Left hindlimb (tissue), 1 donor: ENCODE results near the gene NTMT1.

Source experiments
- DNase-seq: peaks from one replicate; pipeline ENCODE4 v3.0.0-alpha.2; 2018

Gene NTMT1

GRCh38 chr9:129597355-129598088 lies 28.4 kb upstream of the NTMT1 start:
- peak; percentile 80 for DNase-seq

- DNase-seq: no peak
Measured at GRCh38 chr9:129598089-129598596, 27.8 kb upstream of the NTMT1 start.

GRCh38 chr9:129601082-129601674 lies 24.8 kb upstream of the NTMT1 start:
- DNase-seq: no peak

GRCh38 chr9:129602598-129603415 lies 23.2 kb upstream of the NTMT1 start:
- DNase-seq: no peak

GRCh38 chr9:129604056-129604765 lies 21.8 kb upstream of the NTMT1 start:
- DNase-seq: no peak

GRCh38 chr9:129604766-129605163 lies 21.2 kb upstream of the NTMT1 start:
- DNase-seq: no peak

GRCh38 chr9:129606161-129607026 lies 19.6 kb upstream of the NTMT1 start:
- no peak for DNase-seq

GRCh38 chr9:129607027-129607387 lies 19.0 kb upstream of the NTMT1 start:
- no peak for DNase-seq

GRCh38 chr9:129608561-129609481 lies 17.1 kb upstream of the NTMT1 start:
- no peak for DNase-seq

- peak; percentile 67 for DNase-seq
Measured at GRCh38 chr9:129609486-129610212, 16.3 kb upstream of the NTMT1 start.

- DNase-seq: no peak
Measured at GRCh38 chr9:129610213-129610472, 15.8 kb upstream of the NTMT1 start.

- DNase-seq: peak; percentile 87
Measured at GRCh38 chr9:129610473-129611306, 15.3 kb upstream of the NTMT1 start.

- no peak for DNase-seq
Measured at GRCh38 chr9:129611307-129611800, 14.6 kb upstream of the NTMT1 start.

- no peak for DNase-seq
Measured at GRCh38 chr9:129612123-129612522, 13.8 kb upstream of the NTMT1 start.

- no peak for DNase-seq
Measured at GRCh38 chr9:129612815-129613519, 13.0 kb upstream of the NTMT1 start.

- DNase-seq: peak; percentile 80
Measured at GRCh38 chr9:129613520-129614175, 12.3 kb upstream of the NTMT1 start.

GRCh38 chr9:129614932-129615331 lies 11.0 kb upstream of the NTMT1 start:
- no peak for DNase-seq
